Epithelial cell of proximal tubule (primary cell): ENCODE data around the gene ARHGEF1. TPM values are rescaled to one million over a fixed set of nuclear protein-coding genes. Genes with fewer than 3 reads are reported as not detected.

ENCODE experiments used
- DNase-seq: peaks from one replicate; pipeline ENCODE4 v3.0.0-alpha.2; 2011; ENCODE audit warnings: low read depth
- H3K4me3 ChIP-seq: 2 replicates; pipeline ENCODE4 v1.5.1; 2011; ENCODE audit warnings: low read depth, mild to moderate bottlenecking, low read length
- total RNA-seq: library from RNA; depleted of rRNA; stranded (reverse); fragments of >200 nt; gene quantifications from 2 replicates; pipeline ENCODE4 v1.2.3, GENCODE V29; 2015
- TF ChIP-seq, protein P1 (sequence below): conservative IDR thresholded peaks from 2 replicates; pipeline ENCODE4 v1.5.1; 2012; ENCODE audit warnings: low read depth, mild to moderate bottlenecking, low read length

Gene ARHGEF1
- total RNA-seq, 1 donor from 2014 or later: 65.9 TPM

DNA sequence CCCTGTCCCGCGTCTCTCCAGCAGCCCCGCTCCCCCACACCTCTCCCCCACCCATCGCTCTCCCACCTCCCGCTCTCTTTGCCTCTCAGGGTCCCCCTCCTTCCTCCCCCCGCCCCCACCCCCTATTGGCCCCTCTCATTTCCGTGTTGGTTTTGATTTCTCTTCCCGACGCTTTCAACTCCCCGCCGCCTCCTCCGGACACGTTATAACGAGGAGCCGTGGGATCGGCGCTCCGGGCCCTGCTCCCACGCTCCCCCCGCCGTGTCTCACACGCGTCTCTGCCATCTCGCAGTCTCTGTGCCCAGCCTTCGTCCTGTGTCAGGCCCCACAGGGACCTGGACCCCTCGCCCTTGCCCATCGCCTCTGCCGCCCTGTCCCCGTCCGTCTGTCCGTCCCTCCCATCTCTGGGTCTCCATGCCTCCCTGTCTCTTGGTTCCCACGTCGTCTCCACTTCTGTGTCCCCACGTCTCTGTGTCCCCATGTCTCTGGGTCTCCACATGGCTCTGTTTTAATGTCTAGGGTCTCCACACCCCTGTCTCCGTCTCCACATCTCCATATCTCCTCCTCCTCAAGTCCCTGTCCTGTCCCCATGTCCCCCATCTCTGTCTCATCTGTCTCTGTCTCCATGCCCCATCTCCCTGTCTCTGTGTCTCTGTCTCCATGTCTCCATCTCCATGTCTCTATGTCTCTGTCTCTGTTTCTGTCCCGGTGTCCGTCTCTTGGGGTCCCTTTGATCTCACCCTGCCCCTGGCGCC is 32.2 kb downstream of the ARHGEF1 start:
- H3K4me3 ChIP-seq: no peak overlapping the region
- DNase-seq: no peak
- TF ChIP-seq, protein P1, sequence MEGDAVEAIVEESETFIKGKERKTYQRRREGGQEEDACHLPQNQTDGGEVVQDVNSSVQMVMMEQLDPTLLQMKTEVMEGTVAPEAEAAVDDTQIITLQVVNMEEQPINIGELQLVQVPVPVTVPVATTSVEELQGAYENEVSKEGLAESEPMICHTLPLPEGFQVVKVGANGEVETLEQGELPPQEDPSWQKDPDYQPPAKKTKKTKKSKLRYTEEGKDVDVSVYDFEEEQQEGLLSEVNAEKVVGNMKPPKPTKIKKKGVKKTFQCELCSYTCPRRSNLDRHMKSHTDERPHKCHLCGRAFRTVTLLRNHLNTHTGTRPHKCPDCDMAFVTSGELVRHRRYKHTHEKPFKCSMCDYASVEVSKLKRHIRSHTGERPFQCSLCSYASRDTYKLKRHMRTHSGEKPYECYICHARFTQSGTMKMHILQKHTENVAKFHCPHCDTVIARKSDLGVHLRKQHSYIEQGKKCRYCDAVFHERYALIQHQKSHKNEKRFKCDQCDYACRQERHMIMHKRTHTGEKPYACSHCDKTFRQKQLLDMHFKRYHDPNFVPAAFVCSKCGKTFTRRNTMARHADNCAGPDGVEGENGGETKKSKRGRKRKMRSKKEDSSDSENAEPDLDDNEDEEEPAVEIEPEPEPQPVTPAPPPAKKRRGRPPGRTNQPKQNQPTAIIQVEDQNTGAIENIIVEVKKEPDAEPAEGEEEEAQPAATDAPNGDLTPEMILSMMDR: no peak

- H3K4me3 ChIP-seq: no peak overlapping the region
- TF ChIP-seq, protein P1: no peak
- no peak for DNase-seq
Observed at GRCh38 chr19:41915776-41916414, 32.9 kb downstream of the ARHGEF1 start.

DNA sequence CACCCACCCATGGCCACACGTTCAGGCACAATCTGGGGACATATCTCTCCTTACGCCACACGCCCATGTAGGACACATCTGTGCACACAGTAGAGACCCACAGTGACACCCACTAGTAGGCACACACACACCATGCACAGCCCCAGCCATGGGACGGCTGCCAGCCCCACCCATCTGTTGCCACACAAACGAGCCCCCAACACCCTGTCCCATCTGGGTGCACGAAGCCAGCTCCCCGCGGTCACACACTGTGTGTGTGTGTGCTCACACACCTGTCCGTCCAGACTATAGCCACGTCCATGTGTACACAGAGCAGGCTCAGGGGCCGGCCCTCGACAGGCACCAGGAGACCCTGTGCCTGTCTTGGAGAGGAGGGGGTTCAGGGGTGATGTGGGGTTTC is 34.7 kb downstream of the ARHGEF1 start:
- DNase-seq: no peak
- TF ChIP-seq, protein P1: no peak
- H3K4me3 ChIP-seq: no peak overlapping the region

GRCh38 chr19:41918095-41918494 is 35.1 kb downstream of the ARHGEF1 start:
- DNase-seq: no peak
- TF ChIP-seq, protein P1: no peak
- H3K4me3 ChIP-seq: no peak overlapping the region

DNA sequence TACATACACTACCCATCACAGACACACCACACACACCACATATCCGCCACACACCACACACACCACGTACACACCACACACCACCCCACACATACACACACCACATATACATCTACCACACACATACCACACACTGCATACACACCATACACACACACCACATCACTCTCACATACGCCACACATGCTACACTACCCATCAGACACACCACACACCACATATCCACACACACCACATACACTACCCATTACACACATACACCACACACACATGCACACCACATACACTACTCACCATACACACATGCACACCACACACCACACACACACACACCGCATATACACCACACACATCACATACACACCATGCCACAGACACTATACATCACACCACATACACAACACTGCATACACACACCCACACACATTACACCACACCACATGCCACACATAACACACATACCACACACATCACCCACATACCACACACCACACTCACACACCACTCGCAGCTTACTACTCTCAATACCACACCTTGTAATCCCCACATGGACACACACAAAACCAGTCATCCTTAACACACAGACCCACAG is 35.8 kb downstream of the ARHGEF1 start:
- no peak overlapping the region for H3K4me3 ChIP-seq
- TF ChIP-seq, protein P1: no peak
- no peak for DNase-seq

GRCh38 chr19:41919948-41920712 is 37.1 kb downstream of the ARHGEF1 start:
- no peak for DNase-seq
- TF ChIP-seq, protein P1: no peak
- H3K4me3 ChIP-seq: no peak overlapping the region
